ENCODE results near the gene ZNF512B. TPM values are rescaled to one million over a fixed set of nuclear protein-coding genes. Genes with fewer than 3 reads are reported as not detected.

ZNF512B gene
- total and polyA plus RNA-seq, 2 experiments from 2014 or later = 6.1 to 28.8 TPM

DNA sequence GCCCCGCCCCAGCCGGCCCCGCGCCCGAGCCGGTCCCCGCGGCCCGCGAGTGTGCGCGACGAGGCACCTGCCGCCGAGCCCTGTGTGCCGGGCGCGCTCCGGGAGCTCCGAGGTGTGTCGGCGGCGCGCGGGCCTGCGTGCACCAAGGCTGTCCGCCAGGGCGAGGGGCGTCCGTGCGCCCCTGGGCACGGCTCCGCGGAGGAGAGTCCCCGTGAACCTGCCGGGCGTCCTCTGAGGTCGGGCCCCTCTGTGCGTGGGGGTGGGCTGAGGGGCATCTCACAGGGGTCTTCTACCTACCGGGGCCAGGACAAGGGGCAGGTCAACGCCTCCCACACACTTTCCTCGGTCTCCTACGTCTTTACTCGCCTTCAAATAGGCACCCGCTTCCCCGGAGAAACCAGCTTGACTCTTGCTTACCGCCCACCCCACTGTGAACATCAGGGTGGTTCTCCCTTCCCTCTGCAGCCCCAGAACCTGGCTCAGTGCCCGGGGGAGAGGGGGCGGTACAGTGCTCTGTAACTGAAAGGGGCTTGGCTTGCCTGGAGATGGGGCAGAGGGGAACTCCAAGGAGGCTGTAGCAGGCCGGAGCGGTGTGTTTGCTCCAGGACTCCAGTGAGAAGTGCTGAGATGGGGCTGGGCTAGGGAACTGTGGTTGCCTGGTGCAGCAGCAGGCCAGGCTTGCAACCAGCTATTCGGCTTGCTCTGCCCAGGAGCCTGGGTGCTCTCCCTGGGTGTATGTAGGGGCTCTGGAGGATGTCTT, 10.0 kb upstream of the ZNF512B start, which contains the start of gene SAMD10:
SAMD10 (minus strand) TSS at position 86 of the 760 bp plus-strand sequence. CDS start 175 bp downstream, outside the sequence.
- Mint-ChIP-seq H3K9me3 (no peaks in the 10 kb centered on the region; the same call in 2 of the 3 replicates), H3K4me3 (peak within 1 kb of the TSS; percentile 96), H3K27ac (no peak within 1 kb of the TSS), H3K27me3 (ENCODE audit: insufficient read depth, low read depth, poor library complexity) (peaks cover 21% of the 10 kb centered on the region), H3K4me1 (peaks cover 30% of the 10 kb centered on the region), H3K36me3 (ENCODE audit: low read depth) (peaks cover 21% of the 10 kb centered on the region)
- H3K4me1 ChIP-seq (ENCODE audit: insufficient read depth) = peaks cover 18% of the 10 kb centered on the region
- peak within 1 kb of the TSS; percentile 98 for H3K4me3 ChIP-seq
- H3K36me3 ChIP-seq (ENCODE audit: insufficient read depth) = peaks cover 5% of the 10 kb centered on the region
- H4K20me1 ChIP-seq (replicated peaks; ENCODE audit: insufficient read depth) = peaks cover 13% of the 10 kb centered on the region
- H3K9me2 ChIP-seq (ENCODE audit: insufficient read depth) = no peaks in the 10 kb centered on the region
- peaks cover 29% of the 10 kb centered on the region for H3K79me2 ChIP-seq (replicated peaks; ENCODE audit: insufficient read depth)
- peaks cover 18% of the 10 kb centered on the region for H3F3A ChIP-seq (replicated peaks; ENCODE audit: low read depth)
- TF ChIP-seq POLR2AphosphoS5 (IDR thresholded peaks at IDR 0.05; ENCODE audit: low read depth) = 0 out of 2 replicates have a peak, but pooled peaks have one; percentile 15
- no peak for TF ChIP-seq ZNF331 (CRISPR knock-in tag; IDR thresholded peaks at IDR 0.05; ENCODE audit: low read depth)
- no peak for TF ChIP-seq ZNF462 (CRISPR knock-in tag; IDR thresholded peaks at IDR 0.05)
- peak within 1 kb of the TSS; percentile 93 for H2AFZ ChIP-seq
- H3K27me3 ChIP-seq (ENCODE audit: insufficient read depth) = peaks cover 15% of the 10 kb centered on the region
- peak within 1 kb of the TSS; percentile 93 for H3K4me2 ChIP-seq
- ATAC-seq (peak; percentile 15), DNase-seq (ENCODE audit: low spot score) (peak; percentile 66)
- H3K27ac ChIP-seq (ENCODE audit: low read depth) = no peak within 1 kb of the TSS

DNA sequence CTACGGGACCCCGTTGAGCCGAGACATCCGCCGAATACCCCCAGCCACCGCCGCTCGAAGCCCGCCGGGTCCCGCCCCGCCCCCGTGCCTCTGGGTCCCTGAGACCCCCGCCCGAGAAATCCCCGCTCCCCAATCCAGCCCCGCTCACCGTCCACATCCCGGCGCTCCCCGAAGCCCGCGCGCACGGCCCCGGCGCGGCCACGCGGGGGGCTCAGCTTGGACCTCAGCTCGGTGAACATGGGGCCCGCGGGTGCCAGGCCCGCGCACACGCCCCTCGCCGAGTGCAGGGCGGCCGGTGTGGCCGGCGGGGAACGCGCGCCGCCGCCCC, 9.5 kb upstream of the ZNF512B start:
- H3K4me3 Mint-ChIP-seq = peak overlapping the region; percentile 79
- peaks cover 24% of the 10 kb centered on the region for H3K79me2 ChIP-seq (replicated peaks; ENCODE audit: insufficient read depth)
- H3K36me3 Mint-ChIP-seq (ENCODE audit: low read depth) = peaks cover 16% of the 10 kb centered on the region
- H3K4me2 ChIP-seq = peak overlapping the region; percentile 86
- no peaks in the 10 kb centered on the region for H3K9me2 ChIP-seq (ENCODE audit: insufficient read depth)
- peaks cover 18% of the 10 kb centered on the region for H3K4me1 ChIP-seq (ENCODE audit: insufficient read depth)
- no peaks in the 10 kb centered on the region; the same call in 2 of the 3 replicates for H3K9me3 Mint-ChIP-seq
- peaks cover 9% of the 10 kb centered on the region for H4K20me1 ChIP-seq (replicated peaks; ENCODE audit: insufficient read depth)
- peaks cover 30% of the 10 kb centered on the region for H3K4me1 Mint-ChIP-seq
- peak overlapping the region; percentile 93 for H2AFZ ChIP-seq
- DNase-seq (ENCODE audit: low spot score) (no peak), ATAC-seq (no peak; the same call in 2 of the 3 replicates)
- H3K27ac Mint-ChIP-seq = no peak overlapping the region
- H3K27me3 ChIP-seq (ENCODE audit: insufficient read depth) = peaks cover 15% of the 10 kb centered on the region
- peaks cover 19% of the 10 kb centered on the region for H3F3A ChIP-seq (replicated peaks; ENCODE audit: low read depth)
- H3K27ac ChIP-seq (ENCODE audit: low read depth) = no peak overlapping the region
- TF ChIP-seq STAT1 (IDR thresholded peaks at IDR 0.05; ENCODE audit: unreplicated experiment) = no peak
- no peak for TF ChIP-seq POLR2AphosphoS5 (IDR thresholded peaks at IDR 0.05; ENCODE audit: low read depth)
- TF ChIP-seq JUNB (IDR thresholded peaks at IDR 0.05; ENCODE audit: unreplicated experiment) = no peak
- no peak for TF ChIP-seq REST (IDR thresholded peaks at IDR 0.05; ENCODE audit: unreplicated experiment)
- TF ChIP-seq, protein P1, sequence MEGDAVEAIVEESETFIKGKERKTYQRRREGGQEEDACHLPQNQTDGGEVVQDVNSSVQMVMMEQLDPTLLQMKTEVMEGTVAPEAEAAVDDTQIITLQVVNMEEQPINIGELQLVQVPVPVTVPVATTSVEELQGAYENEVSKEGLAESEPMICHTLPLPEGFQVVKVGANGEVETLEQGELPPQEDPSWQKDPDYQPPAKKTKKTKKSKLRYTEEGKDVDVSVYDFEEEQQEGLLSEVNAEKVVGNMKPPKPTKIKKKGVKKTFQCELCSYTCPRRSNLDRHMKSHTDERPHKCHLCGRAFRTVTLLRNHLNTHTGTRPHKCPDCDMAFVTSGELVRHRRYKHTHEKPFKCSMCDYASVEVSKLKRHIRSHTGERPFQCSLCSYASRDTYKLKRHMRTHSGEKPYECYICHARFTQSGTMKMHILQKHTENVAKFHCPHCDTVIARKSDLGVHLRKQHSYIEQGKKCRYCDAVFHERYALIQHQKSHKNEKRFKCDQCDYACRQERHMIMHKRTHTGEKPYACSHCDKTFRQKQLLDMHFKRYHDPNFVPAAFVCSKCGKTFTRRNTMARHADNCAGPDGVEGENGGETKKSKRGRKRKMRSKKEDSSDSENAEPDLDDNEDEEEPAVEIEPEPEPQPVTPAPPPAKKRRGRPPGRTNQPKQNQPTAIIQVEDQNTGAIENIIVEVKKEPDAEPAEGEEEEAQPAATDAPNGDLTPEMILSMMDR (conservative IDR thresholded peaks at IDR 0.05; ENCODE audit: low read depth in 2 of 2) = no peak
- H3K27me3 Mint-ChIP-seq (ENCODE audit: insufficient read depth, low read depth, poor library complexity) = peaks cover 21% of the 10 kb centered on the region
- H3K36me3 ChIP-seq (ENCODE audit: insufficient read depth) = peaks cover 4% of the 10 kb centered on the region; the same call in 1 of the 2 replicates
- peak overlapping the region; percentile 98 for H3K4me3 ChIP-seq
